ENCODE measurements around the gene INPP4B.

The INPP4B gene

DNA sequence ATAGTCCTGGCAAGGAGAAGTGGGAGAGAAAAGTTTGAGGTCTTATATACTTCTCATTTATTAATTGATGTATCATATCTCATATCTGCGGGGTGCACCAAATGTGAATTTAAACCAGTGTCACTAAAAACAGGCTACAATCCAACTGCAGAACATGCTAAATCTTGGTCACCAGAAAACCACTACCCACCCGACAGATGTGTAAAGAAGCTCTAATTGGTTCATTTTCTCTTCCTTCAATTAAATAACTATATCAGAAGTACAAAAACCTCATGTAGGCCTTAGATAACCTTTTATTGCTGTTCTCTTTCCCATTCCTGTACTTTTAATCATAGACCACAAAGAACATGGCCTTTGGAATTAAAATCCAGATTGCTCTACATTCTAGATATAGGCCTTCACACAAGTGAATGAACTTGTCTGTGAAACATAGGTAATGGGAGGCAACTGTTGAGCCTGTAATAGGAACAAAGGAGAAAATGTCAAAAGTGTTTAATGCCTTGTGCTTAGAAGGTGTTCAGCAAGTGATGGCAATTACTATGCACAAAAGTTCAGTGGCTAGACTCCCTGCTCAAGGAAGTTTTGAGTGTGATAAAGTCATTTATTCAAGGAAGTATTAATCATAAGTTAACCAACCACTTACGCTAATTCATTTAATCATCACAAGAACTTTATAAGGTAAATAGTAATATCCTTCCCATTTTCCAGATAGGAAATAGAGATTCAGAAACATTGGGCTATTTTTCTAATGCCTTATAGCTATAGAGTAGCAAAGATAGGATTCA is 425.6 kb downstream of the INPP4B start:
- Mint-ChIP-seq H3K27me3 (no peaks in the 10 kb centered on the region), H3K27ac (no peak overlapping the region), H3K4me3 (no peak overlapping the region), H3K9me3 (peaks cover 4% of the 10 kb centered on the region), H3K4me1 (ENCODE audit: low read depth) (peaks cover 49% of the 10 kb centered on the region), H3K36me3 (ENCODE audit: low read depth) (peaks cover 5% of the 10 kb centered on the region)
- no peak for DNase-seq

DNA sequence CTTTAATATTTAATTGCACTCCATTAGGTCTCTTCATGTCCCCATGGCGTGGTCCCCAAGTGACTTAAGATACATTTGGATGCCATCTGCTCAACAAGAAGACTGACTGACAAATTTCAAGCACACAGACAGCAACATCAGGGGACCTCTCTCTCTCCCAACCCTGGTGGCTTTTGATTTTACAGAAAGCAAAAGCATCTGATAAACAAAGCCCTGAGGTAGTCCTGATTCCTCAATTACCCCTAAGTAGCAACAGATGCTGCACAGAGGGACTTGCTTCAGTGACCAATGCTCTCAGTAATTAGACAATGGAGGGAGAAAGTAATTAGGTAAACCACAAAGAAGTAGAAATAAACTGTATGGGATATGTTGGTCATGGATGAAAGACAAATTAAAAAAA is 426.4 kb downstream of the INPP4B start:
- H3K4me3 Mint-ChIP-seq, result no peak overlapping the region
- no peaks in the 10 kb centered on the region for H3K27me3 Mint-ChIP-seq
- peaks cover 56% of the 10 kb centered on the region for H3K4me1 Mint-ChIP-seq (ENCODE audit: low read depth)
- peaks cover 10% of the 10 kb centered on the region for H3K36me3 Mint-ChIP-seq (ENCODE audit: low read depth)
- no peak overlapping the region for H3K27ac Mint-ChIP-seq
- H3K9me3 Mint-ChIP-seq, result peaks cover 6% of the 10 kb centered on the region
- DNase-seq, result no peak

DNA sequence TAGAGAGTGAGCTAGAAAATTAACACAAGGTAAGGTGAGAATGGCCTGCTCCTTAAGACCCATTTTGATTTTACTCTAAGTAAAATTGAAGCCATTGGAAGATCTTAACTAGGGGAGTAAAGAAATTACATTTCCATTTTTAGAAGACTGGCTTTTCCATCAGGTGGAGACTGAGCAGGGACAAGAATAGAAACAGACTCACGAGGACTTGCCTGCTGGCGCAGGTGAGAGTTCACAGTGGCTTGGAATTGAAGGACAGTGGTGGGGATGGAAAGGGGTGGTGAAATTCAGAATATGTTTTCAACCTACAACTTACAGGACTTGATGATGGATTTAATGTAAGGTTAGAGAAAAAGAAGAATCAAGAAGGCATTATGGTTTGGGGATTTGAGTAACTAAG is 427.4 kb downstream of the INPP4B start:
- no peak for DNase-seq
- peaks cover 11% of the 10 kb centered on the region for H3K36me3 Mint-ChIP-seq (ENCODE audit: low read depth)
- H3K27me3 Mint-ChIP-seq, result no peaks in the 10 kb centered on the region
- H3K27ac Mint-ChIP-seq, result peak overlapping the region; percentile 20
- peaks cover 66% of the 10 kb centered on the region for H3K4me1 Mint-ChIP-seq (ENCODE audit: low read depth)
- peaks cover 6% of the 10 kb centered on the region for H3K9me3 Mint-ChIP-seq
- no peak overlapping the region for H3K4me3 Mint-ChIP-seq

DNA sequence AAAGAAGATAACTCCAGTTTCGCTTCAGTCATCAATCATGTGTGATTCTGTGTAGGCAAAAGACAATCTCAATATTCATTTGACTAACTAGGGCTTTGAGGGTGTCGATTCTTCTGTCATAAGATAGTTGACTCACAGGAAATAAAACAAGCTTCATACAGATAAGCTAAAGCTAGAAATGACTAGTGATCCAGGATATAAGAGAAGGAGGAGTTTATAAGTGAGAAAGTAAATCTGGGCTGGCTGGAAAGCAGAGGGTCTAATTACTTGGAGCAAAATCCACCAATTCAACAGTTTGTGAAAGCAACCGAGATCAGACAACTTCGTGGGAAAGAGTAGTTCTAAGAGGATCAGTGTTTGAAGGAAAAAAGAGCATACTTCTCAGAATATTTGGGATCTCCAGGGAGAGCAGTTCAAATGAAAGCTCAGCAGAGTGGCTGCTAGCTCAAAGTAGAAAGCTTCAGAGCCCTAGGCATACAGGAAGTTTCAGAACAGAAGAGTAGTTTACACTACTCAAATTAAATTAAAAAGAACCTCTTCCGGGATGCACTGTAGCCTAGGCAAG is 429.3 kb downstream of the INPP4B start:
- Mint-ChIP-seq H3K4me3 (peak overlapping the region; percentile 76), H3K27ac (peak overlapping the region; percentile 99), H3K9me3 (peaks cover 4% of the 10 kb centered on the region), H3K36me3 (ENCODE audit: low read depth) (peaks cover 11% of the 10 kb centered on the region), H3K27me3 (no peaks in the 10 kb centered on the region), H3K4me1 (ENCODE audit: low read depth) (peaks cover 80% of the 10 kb centered on the region)
- no peak for DNase-seq

DNA sequence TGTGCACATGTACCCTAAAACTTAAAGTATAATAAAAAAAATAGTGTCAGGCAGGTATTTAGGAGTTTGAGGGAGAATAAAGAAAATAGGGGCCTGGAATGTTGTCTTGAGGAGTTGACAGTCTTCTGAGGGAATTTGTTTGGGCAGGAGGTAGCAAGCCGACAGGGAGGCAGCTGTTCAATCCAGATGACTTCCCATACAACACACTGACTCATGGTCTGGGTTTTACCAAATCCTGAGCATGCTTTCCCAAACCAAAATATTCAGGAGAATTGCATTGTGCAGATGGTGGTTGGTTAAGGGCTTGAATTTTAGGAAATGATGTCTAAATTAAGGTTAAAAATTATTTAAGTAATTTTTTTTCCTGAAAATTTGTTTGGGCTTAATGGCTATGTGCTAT is 430.0 kb downstream of the INPP4B start:
- H3K27me3 Mint-ChIP-seq, result no peaks in the 10 kb centered on the region
- H3K4me1 Mint-ChIP-seq (ENCODE audit: low read depth), result peaks cover 85% of the 10 kb centered on the region
- H3K36me3 Mint-ChIP-seq (ENCODE audit: low read depth), result peaks cover 11% of the 10 kb centered on the region
- H3K9me3 Mint-ChIP-seq, result peaks cover 2% of the 10 kb centered on the region
- H3K27ac Mint-ChIP-seq, result peak overlapping the region; percentile 99
- no peak for DNase-seq
- H3K4me3 Mint-ChIP-seq, result peak overlapping the region; percentile 26

DNA sequence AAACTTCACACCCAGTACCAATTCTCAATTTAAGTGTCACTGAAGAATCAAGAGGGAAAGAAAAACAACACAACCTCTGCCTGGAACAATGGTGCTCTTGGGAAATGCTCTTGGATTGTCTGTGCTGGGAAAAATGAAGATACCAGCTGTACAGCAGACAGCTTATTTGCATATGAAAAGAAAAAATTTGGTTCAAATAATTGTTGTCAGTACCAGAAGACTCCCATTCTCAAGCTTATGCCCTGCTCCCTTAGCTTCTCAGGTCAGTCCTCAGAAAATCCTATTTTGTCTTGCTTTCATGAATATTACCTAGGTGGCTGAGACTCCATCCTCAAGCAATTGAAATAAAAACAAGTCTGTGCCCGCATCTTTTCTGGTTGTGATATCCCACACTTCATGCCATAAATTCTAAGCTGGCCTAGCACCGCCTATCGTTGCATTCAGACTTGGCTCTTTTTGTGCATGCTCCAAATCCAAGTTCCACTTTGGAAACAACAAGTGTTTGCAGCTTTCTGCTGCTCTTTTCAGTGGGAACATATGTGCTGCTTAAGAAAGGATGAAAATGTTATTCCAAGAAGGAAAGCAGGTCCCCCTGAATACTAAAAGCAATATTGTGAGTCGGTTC is 431.6 kb downstream of the INPP4B start:
- peaks cover 11% of the 10 kb centered on the region for H3K36me3 Mint-ChIP-seq (ENCODE audit: low read depth)
- no peak for DNase-seq
- H3K27ac Mint-ChIP-seq, result peak overlapping the region; percentile 99
- H3K4me3 Mint-ChIP-seq, result no peak overlapping the region
- H3K27me3 Mint-ChIP-seq, result no peaks in the 10 kb centered on the region
- H3K4me1 Mint-ChIP-seq (ENCODE audit: low read depth), result peaks cover 84% of the 10 kb centered on the region
- H3K9me3 Mint-ChIP-seq, result peaks cover 2% of the 10 kb centered on the region

DNA sequence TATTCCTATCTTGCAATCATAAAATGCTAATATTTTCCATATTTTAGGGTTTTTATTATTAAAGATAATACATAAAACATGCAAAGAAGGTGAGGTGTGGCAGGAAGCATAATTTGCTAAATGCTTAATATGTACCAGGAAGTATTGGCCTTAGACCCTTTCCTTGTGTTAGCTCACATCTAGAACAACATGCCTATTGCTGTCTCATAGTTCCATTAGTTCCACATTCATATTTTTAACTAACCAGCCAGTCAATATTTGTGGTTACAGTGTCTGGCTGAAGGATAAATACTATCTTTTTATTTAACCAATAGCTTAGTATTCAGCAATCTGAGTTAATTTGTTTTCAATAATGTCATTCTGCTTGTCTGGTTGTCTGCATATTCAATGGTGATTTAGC is 432.6 kb downstream of the INPP4B start:
- Mint-ChIP-seq H3K36me3 (ENCODE audit: low read depth) (peaks cover 9% of the 10 kb centered on the region), H3K4me1 (ENCODE audit: low read depth) (peaks cover 82% of the 10 kb centered on the region), H3K27ac (peak overlapping the region; percentile 13), H3K9me3 (peaks cover 2% of the 10 kb centered on the region), H3K27me3 (no peaks in the 10 kb centered on the region), H3K4me3 (no peak overlapping the region)
- no peak for DNase-seq

DNA sequence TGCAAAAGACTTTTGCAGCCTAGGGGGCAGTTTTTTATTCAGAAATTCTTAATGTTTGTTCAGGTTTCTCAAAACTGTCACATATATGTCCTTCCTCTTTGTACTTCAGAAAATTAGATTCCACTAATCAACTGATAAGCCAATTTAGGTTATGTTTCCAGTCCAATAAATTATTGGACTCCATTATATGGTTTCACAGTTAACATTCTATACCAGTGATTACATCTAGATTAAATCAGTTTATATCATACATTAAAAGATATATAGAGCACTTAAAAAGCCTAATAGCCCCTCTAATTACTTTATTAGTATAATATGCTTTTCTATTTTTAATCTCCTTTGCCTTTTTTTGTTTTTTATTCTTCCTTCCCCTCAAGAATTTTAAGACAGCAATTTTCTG is 434.1 kb downstream of the INPP4B start:
- Mint-ChIP-seq H3K4me1 (ENCODE audit: low read depth) (peaks cover 82% of the 10 kb centered on the region), H3K27me3 (no peaks in the 10 kb centered on the region), H3K36me3 (ENCODE audit: low read depth) (peaks cover 5% of the 10 kb centered on the region), H3K27ac (no peak overlapping the region), H3K4me3 (no peak overlapping the region), H3K9me3 (peaks cover 2% of the 10 kb centered on the region)
- DNase-seq, result no peak

DNA sequence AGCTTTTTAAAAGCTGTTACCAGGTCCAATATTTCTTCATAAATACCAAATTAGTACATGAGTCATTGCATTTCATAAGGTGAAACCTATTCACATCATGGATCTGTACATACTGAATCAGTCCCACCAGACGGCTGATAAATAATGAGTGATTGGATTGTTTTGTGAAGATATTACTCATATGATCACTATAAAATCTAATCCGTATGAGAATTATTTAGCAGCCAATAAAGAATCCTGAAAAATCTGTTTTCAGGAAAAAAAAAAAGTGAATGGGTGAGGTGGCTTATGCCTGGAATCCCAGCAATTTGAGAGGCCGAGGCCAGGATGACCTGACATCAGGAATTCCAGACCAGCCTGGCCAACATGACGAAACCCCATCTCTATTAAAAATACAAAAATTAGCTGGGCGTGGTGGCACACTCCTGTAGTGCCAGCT is 438.1 kb downstream of the INPP4B start:
- H3K4me3 Mint-ChIP-seq, result peak overlapping the region; percentile 8
- no peaks in the 10 kb centered on the region for H3K27me3 Mint-ChIP-seq
- DNase-seq, result no peak
- H3K4me1 Mint-ChIP-seq (ENCODE audit: low read depth), result peaks cover 71% of the 10 kb centered on the region
- no peaks in the 10 kb centered on the region for H3K9me3 Mint-ChIP-seq
- H3K27ac Mint-ChIP-seq, result peak overlapping the region; percentile 100
- peaks cover 13% of the 10 kb centered on the region for H3K36me3 Mint-ChIP-seq (ENCODE audit: low read depth)

DNA sequence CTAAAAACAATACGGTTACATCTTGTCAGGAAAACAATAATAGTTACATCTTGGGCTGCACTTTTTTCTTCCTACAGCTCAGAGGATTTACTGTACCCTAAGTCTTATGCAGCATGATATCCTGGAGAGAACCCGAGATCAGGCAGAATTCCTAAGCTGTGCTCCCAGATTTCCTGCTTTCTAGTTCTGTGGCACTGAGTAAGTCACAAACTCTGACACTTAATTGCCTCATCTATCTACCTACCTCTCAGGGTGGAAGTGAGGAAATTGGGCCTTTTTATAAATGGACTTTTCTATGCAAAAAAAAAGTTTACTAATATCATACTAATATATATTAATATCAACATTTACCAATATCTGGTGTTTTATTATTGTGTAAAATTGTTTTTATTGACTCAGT is 438.5 kb downstream of the INPP4B start:
- DNase-seq, result no peak
- Mint-ChIP-seq H3K9me3 (no peaks in the 10 kb centered on the region), H3K4me1 (ENCODE audit: low read depth) (peaks cover 70% of the 10 kb centered on the region), H3K27ac (peak overlapping the region; percentile 100), H3K27me3 (no peaks in the 10 kb centered on the region), H3K4me3 (peak overlapping the region; percentile 91), H3K36me3 (ENCODE audit: low read depth) (peaks cover 17% of the 10 kb centered on the region)

DNA sequence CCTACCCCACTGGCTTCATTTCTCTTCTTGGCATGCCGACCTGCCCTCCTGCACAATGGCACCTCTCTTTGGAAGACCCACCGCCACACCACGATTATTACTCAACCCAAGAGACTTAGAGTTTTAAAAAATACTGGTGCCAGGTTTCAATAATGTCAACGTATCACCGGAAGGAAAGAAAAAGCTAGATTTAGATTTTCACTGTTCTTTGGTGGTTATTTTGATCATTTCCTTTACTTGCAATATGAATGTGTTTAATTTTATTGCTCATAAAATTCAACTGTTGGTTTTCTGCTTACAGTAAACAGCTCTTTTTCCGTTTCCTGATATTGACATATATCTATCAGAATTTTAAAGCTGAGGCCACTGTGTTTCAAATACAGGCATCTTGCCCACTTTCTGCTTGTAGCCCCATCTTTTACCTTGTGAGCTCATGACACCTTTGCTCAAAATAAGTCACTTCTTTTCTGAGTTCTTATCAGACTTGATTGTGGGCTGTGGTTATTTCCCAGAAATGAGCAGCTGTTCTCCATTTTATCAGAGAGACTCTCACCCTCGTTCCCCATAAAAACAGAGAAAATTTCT is 439.1 kb downstream of the INPP4B start:
- DNase-seq, result peak; percentile 58
- H3K27me3 Mint-ChIP-seq, result no peaks in the 10 kb centered on the region
- H3K4me1 Mint-ChIP-seq (ENCODE audit: low read depth), result peaks cover 71% of the 10 kb centered on the region
- H3K9me3 Mint-ChIP-seq, result no peaks in the 10 kb centered on the region
- H3K36me3 Mint-ChIP-seq (ENCODE audit: low read depth), result peaks cover 23% of the 10 kb centered on the region
- H3K27ac Mint-ChIP-seq, result peak overlapping the region; percentile 100
- peak overlapping the region; percentile 91 for H3K4me3 Mint-ChIP-seq

DNA sequence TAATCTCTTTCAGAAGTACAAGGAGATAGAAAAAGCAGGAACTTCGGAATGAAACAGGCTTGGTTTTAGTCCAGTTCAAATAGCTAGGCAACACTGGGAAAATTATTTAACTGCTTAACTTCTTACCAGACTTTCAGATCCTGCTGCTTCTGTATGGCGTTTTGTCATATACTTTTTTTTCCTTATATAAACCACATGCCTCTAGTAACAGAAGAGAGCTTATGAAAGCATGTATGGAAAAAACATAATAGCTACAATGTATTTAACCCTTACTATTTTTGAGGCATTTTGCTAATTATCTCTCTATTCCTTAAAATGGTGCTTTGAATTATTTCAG is 439.6 kb downstream of the INPP4B start:
- peak overlapping the region; percentile 100 for H3K27ac Mint-ChIP-seq
- H3K4me3 Mint-ChIP-seq, result peak overlapping the region; percentile 91
- H3K27me3 Mint-ChIP-seq, result no peaks in the 10 kb centered on the region
- peaks cover 28% of the 10 kb centered on the region for H3K36me3 Mint-ChIP-seq (ENCODE audit: low read depth)
- peaks cover 71% of the 10 kb centered on the region for H3K4me1 Mint-ChIP-seq (ENCODE audit: low read depth)
- DNase-seq, result no peak
- no peaks in the 10 kb centered on the region for H3K9me3 Mint-ChIP-seq

DNA sequence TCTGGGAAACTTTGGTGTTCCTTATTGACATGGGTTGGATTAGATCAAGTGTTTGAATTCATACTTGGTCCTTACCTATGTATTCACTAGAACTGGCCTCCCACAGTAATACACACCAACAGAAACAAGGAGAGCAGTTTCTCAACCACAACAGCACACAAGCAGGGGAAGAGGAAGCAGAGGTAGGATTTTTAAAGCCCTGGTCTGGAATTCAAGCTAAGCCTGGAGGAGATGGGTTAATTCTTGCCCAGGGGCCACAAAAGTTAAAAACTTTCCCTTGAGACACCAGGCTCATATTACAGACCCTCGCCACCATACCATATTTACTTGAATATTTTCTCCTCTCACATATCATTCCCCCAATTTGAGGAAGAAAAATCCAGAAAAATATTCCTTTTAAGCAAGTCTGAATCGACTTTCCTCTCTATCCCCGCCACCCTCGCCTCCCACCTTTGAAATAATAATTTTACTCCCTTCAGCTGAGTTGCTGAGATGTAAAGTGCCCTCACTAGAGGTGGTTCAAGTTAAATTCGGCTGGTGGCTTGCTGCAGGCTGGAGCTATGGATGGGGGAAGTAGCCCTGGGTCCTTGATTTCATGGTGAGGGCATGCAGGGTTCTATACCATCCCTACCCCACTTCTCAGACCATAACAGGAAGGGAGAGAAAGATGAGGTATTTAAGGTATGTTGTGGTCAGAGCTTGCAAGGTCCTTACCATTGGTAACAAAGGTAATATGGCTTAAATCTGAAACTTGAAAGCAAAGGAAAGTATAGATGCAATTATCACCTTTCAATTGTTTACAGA is 440.2 kb downstream of the INPP4B start:
- H3K27me3 Mint-ChIP-seq, result no peaks in the 10 kb centered on the region
- H3K4me1 Mint-ChIP-seq (ENCODE audit: low read depth), result peaks cover 69% of the 10 kb centered on the region
- no peak for DNase-seq
- no peaks in the 10 kb centered on the region for H3K9me3 Mint-ChIP-seq
- H3K4me3 Mint-ChIP-seq, result peak overlapping the region; percentile 91
- peaks cover 34% of the 10 kb centered on the region for H3K36me3 Mint-ChIP-seq (ENCODE audit: low read depth)
- peak overlapping the region; percentile 100 for H3K27ac Mint-ChIP-seq

DNA sequence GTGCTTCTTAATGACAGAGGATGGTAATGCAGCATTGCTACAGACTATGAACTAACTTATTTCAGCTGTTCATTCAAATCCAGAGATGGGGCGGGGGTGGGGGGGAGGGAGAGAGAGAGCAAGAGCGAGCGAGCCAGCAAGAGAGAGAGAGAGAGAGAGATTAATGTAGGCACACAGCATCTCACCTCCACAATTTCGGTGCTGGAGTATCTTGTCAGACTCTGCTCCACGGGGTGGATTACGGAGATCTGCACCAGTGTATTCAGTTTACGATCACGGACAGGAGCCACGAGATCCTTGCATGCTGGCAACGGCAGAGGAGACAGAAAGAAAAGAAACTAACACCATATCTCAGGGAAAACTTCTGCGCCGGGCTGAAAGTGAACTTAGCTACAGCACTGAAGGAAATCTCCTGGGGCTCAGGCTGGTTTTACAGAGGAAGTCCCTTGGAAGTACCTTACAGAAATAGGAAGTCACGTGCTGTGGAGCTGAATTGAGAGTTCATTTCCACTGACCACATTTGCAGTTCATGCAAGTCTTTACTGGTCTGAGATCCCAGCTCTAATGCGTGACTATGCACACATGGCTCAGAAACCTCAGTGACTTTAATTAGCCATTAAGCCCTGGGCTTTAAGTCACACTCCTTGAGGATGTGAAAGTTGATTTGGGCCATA is 440.9 kb downstream of the INPP4B start:
- peak overlapping the region; percentile 100 for H3K27ac Mint-ChIP-seq
- H3K9me3 Mint-ChIP-seq, result no peaks in the 10 kb centered on the region
- peak overlapping the region; percentile 91 for H3K4me3 Mint-ChIP-seq
- peaks cover 42% of the 10 kb centered on the region for H3K36me3 Mint-ChIP-seq (ENCODE audit: low read depth)
- H3K4me1 Mint-ChIP-seq (ENCODE audit: low read depth), result peaks cover 72% of the 10 kb centered on the region
- no peaks in the 10 kb centered on the region for H3K27me3 Mint-ChIP-seq
- peak; percentile 80 for DNase-seq

Measured in activated T-cell treated with anti-CD3 and anti-CD28 coated beads, Interleukin-2, amount 50 U/mL, for 24 hours (primary cell).